ENCODE measurements around the gene TENM4.

The TENM4 gene

DNA sequence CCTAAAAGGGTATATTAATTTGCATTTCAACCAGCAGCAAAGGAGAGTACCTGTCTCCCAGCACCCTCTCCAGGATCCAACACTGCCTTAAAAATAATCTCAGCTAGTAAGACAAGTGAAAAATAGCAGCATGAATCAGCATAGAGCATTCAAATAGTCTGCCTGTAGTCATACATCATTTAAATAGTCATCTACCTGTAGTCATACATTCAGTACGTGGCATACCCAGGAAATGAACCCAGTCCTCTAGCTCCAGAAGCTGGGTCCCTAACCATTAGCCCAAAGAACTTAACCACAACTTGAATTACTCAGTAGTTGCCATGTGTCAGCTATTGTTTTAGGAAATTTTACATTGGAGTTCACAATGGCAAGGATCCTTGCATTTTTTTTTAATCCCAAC lies 9.3 kb downstream of the TENM4 start:
- TF ChIP-seq, protein P1, sequence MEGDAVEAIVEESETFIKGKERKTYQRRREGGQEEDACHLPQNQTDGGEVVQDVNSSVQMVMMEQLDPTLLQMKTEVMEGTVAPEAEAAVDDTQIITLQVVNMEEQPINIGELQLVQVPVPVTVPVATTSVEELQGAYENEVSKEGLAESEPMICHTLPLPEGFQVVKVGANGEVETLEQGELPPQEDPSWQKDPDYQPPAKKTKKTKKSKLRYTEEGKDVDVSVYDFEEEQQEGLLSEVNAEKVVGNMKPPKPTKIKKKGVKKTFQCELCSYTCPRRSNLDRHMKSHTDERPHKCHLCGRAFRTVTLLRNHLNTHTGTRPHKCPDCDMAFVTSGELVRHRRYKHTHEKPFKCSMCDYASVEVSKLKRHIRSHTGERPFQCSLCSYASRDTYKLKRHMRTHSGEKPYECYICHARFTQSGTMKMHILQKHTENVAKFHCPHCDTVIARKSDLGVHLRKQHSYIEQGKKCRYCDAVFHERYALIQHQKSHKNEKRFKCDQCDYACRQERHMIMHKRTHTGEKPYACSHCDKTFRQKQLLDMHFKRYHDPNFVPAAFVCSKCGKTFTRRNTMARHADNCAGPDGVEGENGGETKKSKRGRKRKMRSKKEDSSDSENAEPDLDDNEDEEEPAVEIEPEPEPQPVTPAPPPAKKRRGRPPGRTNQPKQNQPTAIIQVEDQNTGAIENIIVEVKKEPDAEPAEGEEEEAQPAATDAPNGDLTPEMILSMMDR (IDR thresholded peaks at IDR 0.05; ENCODE audit: borderline replicate concordance, insufficient read depth, low read depth, low read length): no peak
- H3K4me3 ChIP-seq (ENCODE audit: low read depth, low read length): no peak overlapping the region

DNA sequence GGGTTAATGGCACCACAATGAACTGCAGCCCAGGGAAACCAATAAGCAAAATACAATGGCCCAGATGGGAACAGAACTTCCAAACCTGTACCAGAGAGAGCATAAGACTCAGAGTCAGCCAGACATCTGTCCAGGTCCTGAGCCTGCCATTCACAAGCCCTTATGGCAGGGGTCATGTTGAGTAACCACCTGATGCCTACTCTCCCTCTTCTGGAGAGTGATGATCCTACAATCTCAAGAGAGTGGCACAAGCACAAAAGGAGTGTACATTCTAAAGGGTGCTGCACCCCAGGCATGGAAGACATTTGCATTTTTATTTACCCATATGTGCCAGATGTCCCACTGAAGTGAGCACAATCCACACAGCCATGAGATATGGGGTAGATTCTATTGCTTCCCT lies 10.6 kb downstream of the TENM4 start:
- no peak overlapping the region for H3K4me3 ChIP-seq (ENCODE audit: low read depth, low read length)
- TF ChIP-seq, protein P1 (IDR thresholded peaks at IDR 0.05; ENCODE audit: borderline replicate concordance, insufficient read depth, low read depth, low read length): no peak

DNA sequence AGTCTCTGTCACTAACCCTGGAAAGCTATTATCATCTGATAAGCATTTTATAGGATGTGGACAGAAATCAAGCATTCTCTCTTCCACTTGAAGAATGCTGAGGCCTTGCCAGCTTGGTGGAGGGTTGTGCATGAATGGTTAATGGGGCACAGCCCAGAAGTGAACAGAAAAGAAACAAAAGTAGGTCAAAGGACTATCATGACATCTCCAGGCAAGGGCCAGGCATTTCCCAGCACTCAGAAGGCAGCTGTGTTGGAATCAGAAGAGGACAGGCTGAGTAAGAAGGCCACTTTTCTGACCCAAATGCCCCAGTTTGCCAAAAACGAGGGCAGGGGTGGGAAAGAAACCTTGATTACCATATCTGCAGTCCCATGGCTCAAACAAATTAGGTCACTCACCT lies 12.4 kb downstream of the TENM4 start:
- TF ChIP-seq, protein P1 (IDR thresholded peaks at IDR 0.05; ENCODE audit: borderline replicate concordance, insufficient read depth, low read depth, low read length): no peak
- no peak overlapping the region for H3K4me3 ChIP-seq (ENCODE audit: low read depth, low read length)

DNA sequence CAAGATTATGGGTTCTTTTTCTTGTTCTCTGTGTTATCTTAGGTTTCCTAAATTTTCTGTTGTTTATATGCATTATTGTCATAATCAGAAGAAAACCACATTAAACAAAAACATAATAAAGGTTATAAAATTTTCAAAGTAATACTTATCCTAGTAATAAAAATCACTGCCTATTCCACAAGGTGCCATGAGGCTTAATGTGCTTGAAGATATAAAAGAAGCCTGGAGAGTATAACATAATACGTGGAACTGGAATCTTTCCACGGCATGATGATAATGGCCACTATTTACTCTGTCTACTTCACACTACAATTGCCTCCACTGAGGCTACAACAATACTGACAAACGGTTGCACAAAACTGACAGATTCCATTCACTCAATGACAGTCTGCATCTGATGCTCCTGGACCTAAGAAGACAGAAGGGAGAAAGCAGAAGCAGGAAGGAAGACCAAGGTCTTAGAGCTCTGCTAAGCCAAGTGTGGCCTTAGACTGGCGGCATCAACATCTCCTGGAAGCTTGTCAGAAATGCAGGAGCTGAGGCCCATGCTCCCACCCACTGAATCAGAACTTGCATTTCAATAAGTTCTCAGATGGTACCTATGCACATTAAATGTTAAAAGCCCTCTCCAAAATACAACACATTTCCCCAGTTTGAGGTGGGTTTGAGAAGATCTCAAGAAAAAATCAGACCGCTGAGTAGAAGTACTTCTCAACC lies 13.1 kb downstream of the TENM4 start:
- TF ChIP-seq, protein P1 (IDR thresholded peaks at IDR 0.05; ENCODE audit: borderline replicate concordance, insufficient read depth, low read depth, low read length): no peak
- no peak overlapping the region for H3K4me3 ChIP-seq (ENCODE audit: low read depth, low read length)

DNA sequence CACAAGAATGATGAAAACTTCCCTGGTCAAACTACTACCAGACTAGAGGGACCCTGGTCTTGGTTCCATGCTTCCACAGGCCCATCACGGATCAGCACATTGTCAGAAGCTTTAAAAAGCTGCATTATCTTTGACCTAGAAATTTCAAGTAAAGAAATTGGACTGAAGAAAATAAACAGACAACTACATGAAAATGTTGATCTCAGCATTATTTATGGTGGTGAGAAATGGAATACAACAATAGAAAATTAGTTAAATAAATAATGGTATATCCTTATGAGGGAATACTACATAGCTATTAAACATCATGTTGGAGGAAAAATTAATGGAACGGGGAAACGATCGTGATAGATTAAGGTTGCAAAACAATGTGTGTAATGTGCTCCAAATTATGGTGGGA lies 13.7 kb downstream of the TENM4 start:
- no peak overlapping the region for H3K4me3 ChIP-seq (ENCODE audit: low read depth, low read length)
- TF ChIP-seq, protein P1 (IDR thresholded peaks at IDR 0.05; ENCODE audit: borderline replicate concordance, insufficient read depth, low read depth, low read length): no peak

DNA sequence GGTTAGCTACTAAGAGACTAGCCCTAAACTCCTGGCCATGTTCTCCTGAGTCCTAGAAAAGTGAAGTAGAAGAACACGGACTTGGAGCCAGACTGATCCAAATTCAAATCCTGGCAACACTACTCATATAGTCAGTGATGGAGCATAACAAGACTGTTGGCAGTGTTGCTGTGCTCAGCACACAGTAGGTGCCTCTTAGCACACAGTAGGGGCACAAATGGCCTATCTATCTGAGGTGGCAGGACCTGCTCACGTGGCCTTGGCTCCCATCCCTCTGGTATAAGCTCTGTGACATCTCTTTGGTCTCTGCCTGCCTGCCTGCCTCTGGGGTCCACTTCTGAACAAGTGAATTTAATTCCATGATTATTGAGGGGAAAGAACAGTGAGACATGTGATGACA lies 15.4 kb downstream of the TENM4 start:
- no peak overlapping the region for H3K4me3 ChIP-seq (ENCODE audit: low read depth, low read length)
- TF ChIP-seq, protein P1 (IDR thresholded peaks at IDR 0.05; ENCODE audit: borderline replicate concordance, insufficient read depth, low read depth, low read length): no peak

DNA sequence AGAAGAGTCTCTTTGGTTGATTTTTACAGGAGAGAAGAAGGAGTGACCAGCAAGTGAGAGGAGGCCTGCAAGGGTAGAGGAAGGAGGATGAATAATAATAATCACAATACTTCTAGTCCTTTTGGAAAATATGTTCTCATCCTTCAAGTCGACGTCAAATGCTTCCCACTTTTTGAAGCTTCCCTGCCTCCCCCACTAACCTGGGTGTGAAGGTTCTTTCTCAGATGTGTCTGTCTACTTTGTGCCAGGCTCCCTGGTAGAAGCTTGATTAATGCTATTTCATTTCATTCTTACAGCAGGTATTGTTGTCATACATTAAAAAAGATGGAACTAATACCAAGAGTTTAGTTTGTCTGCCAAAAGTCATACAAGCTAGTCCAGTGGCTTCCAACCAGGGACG lies 17.1 kb downstream of the TENM4 start:
- H3K4me3 ChIP-seq (ENCODE audit: low read depth, low read length): no peak overlapping the region
- TF ChIP-seq, protein P1 (IDR thresholded peaks at IDR 0.05; ENCODE audit: borderline replicate concordance, insufficient read depth, low read depth, low read length): no peak

Measured in GM12875 (cell line).